ENCODE results near the gene ZNF782.

- no peak for TF ChIP-seq EZH2 (IDR thresholded peaks at IDR 0.05)
- TF ChIP-seq POLR2AphosphoS5 (IDR thresholded peaks at IDR 0.05; ENCODE audit: borderline replicate concordance, low read depth, low read length) = no peak
Measured at GRCh38 chr9:96877269-96877668, 23.0 kb upstream of the ZNF782 start.
